HG03460 (cell line): ENCODE data around the gene CBFA2T3.

Experiments used
- ATAC-seq: cut with Tn5 transposase; IDR thresholded peaks from one replicate; pipeline ENCODE4 v1.9.1; 2021; ENCODE audit not compliant: unreplicated experiment

CBFA2T3 gene

DNA sequence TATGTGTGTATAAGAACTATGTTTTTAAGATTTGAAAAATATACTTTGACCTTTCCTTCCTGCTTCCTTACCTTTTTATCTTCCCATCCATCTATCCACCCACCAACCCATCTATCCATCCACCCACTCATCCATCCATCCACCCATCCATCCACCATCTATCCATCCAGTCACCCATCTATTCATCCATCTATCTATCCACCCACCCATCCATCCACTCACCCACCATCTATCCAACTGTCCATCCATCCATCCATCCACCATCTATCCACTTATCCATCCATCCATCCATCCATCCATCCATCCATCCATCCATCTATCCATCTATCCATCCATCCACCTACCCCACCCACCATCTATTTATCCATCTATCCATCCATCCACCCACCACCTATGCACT lies 12.4 kb downstream of the CBFA2T3 start:
- ATAC-seq = no peak

DNA sequence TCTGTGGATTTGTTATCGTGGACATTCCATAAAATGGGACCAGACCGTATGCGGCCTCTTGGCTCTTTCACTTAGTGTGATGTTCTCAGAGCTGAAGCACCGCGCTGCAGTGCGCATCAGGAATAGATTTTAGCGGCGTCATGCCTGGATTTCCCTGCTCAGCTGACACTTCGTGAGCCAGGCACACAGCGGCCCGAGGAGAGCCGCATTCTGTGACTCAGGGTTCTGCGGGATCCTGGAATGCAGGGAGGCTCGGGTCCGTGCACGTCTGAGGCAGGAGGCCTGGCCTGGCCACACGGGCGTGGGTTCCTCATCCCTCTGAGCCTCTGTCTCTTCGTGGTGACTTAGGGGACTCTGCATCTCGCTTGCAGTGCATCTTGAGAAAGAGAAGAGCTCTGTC lies 13.4 kb downstream of the CBFA2T3 start:
- ATAC-seq = no peak

DNA sequence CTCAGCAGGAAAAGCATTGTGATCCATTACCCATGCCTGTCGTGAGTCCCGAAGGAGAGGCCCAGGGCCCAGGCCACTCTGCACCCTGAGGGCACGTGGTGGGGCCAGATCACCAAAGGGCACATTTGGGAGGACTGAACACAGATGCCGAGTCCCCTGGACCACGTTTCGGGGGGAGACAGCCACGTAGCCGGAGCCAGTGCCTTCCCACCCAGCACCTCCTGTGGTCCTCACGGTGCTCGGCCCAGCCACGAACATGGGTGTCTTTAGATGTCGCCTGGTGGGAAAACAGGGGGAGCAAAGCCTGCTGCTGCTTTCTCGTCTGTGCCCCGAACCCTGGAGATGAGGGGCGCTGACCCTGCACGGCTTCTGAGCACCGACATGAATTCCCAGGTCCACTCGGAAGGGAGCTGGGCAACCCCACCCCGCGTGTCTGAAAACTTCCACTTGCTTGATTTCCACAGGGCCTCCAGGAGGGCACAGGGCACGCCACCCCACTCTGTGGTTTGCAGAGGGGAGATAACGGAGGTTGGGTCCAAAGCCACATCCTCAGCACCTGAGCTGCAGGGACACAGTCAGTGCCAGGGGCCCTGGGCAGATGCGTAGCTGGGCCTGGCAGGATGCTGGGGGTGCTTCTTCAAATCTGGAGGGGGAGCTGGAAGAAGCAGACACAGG lies 14.4 kb downstream of the CBFA2T3 start:
- ATAC-seq = no peak

DNA sequence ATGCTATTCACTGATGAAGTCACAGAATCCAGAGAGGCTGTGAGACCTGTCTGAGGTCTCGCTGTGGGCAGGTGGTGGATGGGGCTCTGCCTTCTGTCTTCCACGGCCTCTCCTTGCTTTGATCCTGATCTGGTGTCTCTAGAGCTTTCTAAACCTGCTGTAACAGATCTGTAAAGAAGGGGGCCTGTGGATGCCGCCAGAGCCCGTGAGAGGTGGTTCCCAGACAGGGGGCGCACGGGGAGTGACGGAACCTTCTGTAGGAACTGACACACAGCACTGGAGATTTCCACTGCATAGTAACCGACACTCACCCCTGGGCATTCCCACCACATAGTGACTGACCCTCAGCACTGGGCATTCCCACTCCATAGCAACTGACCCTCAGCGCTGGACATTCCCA lies 16.0 kb downstream of the CBFA2T3 start:
- ATAC-seq = no peak

DNA sequence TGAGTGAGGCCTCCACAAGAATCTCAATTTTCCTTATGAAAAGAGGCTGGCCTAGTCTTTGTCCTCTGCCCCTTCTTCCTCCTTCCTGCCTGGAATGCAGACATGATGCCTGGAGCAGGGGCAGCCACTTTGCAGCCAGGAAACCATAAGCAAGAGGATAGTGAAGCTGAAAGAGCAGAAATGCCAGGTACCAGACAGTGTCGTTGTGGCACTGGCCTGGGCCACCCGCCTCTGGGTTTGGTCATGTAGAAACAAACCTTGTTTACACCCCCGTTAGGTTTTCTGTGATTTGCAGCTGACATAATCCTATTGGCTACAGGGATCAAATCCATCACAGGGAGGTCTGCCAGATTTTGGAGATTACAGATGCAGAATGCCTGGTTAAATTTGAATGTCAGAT lies 16.5 kb downstream of the CBFA2T3 start:
- ATAC-seq = no peak

DNA sequence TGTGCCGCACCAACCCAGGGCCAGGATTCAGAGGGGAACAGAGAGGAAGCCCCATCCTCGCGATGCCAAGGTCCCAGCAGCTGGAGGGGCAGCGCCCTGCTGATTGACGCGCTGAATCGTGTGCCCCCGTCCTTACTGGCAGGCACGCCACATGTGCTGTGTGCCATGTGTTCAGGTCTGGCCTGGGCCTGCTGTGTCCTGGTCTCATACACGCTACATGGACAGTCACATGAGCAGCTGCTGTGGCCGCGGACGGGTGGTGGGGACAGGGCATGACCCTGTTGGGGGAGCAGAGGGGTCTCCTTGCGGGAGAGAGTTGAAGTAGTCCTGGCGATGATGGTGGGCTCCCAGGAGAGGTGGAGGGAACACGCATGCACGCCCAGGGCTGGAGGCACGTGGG lies 18.0 kb downstream of the CBFA2T3 start:
- no peak for ATAC-seq

DNA sequence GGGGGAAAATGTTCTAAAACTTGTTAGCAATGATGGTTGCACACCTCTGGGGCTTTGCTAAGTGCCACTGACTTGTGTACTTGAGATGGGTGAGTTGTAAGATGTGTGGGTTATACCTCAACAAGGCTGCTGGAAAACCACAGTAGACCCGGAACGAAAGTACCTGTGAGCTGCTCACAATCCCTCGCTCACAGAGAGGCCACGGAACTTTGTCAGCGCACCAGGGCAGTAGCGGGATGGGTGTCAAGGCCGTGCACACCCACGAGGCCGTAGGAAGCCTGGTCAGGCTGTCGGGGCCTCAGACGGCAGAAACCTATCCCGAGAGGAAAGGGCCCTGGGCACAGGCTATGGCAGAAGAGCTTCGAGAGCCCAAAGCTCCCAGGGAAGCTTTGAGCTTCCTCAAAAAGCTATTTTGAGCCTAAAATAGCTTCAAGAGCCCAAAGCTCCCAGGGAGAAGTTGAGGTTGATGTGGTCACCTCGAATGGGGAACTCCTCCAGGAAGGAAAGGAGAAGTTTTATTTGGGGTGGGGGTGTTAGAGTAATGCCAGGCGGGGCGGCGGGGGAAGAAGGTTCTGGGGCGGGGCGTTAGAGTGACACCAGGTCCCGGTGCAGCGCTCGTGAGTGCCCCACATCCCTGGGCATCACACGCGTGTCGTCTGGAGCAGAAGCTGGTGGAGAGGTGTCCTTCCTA lies 19.0 kb downstream of the CBFA2T3 start:
- ATAC-seq = no peak

DNA sequence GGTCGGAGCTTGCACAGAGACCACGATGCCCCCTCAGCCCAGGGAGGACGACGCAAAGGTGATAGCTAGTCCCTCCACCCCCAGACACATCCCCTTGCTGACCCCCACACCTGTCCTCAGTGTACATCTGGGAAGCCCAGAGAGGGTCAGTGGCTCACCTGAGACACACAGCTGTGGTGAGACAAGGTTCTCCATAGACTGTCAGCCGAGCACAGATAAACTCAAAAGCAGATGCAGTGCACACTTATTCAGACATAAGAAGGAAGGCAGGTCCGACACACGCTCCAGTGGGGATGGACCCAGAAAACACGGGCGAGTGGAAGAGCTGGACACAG lies 19.6 kb downstream of the CBFA2T3 start:
- ATAC-seq = no peak

DNA sequence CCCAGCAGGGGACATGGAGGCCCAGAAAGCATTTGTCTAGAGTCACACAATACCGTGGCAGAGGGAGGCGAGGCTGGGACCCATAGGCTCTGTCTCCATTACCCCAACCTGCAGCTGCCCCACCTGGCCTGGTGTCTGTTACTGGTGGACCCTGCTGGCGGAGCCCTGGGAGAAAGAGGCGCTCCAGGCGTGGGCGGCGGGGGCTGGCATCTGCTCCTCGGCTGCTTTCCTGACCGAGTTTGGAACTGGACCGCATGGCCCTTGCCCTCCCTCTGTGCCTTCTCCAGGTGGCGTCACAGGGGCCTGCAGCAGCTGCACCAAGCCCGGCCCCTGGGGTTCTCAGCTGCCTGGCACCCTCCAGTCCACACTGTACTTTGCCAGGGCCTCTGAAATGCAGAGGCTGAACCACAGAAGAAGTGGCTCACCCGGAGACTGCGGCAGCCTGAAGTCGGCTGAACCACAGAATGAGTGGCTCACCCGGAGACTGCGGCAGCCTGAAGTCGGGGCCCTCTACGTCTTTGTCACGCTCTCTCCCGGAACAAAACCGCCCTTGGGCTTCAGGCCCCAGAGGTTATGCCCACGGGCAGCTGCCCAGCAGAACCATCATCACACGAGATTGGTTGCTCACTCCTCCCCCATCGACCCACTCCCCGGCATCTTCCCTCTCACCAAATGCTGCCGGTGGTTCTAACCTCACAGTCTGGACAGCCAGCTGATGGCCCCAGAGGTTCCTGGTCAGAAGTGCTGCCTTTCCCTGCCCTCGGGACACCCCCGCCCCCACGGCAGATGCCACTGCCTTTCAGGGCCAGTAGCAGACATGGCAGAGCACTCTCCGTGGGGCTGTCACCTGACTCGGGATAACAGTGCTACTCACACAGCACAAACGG lies 20.2 kb downstream of the CBFA2T3 start:
- no peak for ATAC-seq

DNA sequence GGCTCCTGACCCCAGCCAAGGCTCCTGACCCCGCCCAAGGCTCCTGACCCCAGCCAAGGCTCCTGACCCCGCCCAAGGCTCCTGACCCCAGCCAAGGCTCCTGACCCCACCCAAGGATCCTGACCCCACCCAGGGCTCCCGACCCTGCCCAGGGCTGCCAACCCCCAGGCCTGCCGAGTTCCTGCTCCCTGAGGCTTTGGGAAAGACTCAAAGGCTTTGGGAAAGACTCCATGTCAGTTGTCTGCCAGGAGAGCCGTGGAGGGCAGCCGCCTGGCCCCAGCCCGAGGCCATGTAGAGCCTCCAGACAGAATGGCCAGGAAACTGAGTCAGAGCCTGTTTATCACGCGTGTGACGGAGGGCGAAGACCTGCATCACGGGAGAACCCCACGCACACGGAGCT lies 21.1 kb downstream of the CBFA2T3 start:
- no peak for ATAC-seq

DNA sequence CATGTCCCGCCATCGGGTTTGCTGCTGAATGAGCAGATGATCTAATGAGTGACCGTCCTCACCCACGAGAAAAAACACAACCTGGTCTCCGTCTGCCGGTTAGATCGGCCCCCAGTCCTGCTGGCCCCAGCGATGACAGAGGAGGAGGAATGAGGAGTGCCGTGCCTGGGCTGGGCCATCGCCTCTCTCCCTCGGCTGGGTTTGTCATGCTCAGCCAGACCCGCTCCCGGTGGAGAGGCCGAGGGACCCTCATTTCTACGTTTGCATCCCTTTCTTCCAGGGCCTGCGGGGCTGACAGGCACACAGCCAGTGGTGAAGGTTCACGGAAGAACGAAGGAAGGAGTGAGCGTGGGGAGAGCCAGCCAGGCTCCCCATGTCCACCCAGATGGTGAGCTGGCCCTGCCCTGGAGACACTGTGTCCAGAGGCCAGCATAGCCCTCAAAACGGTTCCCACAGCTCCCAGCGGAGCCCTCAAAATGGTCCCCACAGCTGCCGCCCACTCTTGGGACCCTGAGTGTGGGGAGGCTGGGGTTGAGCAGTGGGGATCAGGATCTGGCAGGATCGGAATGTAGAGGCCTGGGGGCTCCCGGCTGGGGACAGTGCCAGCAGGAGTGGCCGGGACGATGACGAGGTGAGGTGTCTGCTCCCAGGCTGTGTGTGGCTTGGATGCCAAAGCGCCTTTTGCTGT lies 23.9 kb downstream of the CBFA2T3 start:
- no peak for ATAC-seq

DNA sequence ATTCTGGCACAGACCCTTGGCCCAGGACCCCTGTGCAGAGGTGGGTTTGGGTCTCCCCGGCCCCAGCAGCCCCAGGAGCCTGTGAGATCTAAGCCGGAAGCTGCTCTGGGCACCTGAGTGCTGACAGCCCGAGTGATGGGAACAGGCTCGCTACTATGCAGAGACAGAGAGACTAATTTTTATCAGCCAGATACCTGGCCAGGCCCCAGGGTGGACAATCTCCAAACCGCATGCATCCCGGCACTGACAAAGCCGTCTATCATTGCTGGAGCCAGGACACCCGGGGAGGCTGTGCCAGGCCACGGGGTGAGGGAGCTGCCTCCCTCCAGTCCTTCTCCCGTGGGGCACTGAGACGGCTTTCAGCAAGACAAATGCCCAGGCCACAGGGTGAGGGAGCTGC lies 25.0 kb downstream of the CBFA2T3 start:
- ATAC-seq = no peak

DNA sequence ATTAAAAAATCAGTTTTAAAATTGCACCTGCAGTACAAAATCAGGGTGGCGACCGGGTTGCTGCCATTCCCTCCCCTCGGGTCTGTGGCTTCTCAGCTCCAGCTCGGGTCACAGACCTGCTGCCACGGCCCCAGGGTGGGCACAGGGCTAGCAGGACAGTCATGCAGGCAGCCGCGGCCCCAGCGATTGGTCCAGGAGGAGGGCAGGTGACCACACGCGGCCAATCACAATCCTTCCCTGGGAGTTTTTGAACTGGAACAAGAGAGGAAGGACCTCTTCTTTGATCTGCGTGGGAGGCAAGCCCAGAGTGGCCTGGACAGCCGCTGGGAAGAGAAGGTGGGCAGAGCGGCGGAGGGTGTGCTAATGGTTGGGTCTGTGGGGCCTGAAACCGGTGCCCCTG lies 25.5 kb downstream of the CBFA2T3 start:
- no peak for ATAC-seq

DNA sequence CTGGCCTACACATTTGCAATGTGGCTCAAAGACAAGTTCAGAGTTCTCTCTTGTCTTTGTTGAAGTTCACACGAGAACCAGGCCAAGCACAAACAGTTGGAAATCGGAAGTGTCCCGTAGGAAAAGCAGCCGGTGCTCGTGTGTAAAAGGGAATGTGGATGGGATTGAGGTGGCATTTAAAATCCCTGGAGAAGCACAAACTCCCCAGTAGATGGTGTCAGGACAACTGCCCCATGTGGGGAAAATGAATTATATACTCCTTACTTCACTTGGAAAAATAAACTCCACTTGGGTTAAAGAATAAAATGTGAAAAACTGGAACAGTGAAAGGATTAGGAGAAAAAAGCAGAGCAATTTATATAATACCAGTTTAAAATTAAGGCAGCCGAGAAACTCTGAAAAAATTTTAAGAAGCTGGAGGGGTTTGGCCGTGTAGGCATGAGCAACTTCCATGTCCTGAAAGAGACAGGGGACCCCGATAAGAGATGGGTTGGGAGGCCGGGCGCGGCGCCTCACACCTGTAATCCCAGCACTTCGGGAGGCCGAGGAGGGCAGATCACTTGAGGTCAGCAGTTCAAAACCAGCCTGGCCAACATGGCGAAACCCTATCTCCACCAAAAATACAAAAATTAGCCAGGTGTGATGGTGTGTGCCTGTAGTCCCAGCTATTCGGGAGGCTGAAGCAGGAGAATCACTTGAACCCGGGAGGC lies 28.1 kb downstream of the CBFA2T3 start:
- no peak for ATAC-seq

DNA sequence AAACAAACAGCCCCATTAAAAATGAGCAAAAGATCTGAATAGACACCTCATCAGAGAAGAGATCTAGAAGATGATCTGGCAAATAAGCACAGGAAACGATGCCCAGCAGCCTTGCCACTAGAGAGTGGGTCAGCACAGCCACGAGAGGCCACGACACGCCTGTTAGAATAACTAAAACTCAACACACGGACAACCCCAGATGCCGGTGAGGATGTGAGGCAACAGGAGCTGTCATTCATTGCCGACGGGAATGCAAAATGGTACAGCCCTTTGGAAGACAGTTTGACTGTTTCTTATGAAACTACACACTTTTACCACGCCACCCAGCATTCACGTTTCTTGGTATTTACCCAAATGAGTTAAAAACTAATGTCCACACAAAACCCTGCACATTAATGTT lies 31.5 kb downstream of the CBFA2T3 start:
- no peak for ATAC-seq

DNA sequence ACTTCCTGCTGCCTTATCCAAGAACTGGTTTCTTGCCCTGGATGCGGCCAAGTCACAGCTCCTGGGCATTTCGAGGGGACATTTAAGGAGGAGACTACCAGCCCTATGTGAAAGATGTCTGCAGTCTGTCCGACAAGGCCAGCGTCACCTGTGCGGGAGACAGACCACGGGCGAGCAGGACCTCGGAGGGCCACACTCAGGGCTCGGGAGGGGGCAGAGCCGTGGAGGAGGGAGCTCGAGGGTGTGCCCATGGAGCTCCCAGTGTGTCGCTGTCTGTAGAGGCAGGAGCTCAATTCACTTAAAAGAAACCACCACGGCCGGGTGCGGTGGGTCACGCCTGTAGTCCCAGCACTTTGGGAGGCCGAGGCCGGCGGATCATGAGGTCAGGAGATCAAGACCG lies 33.3 kb downstream of the CBFA2T3 start:
- no peak for ATAC-seq

DNA sequence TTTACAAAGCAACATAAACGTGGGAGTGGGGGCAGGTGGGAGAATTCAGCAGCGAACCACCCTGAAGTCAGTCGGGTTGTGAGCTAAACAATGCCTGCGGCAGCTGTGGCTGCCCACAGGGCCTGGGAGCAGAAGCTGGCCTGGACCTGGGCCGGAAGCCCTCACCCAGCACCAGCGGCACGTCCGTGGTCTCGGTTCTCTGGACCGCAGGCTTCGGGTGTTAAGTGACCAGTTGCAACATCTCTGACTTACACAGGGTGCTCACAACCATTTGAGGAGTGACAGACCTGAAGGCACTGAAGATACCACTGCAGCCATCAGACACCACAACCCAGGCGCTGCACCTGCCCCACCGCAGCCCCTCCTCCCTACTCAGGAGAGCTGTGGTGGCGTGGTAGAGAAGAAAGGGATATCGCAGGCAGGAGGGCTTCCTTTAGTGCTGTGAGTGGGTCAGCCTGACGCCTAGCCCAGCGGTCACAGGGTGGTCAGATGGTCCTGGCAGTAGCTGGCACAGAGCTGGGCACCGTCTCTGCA lies 33.8 kb downstream of the CBFA2T3 start:
- no peak for ATAC-seq

DNA sequence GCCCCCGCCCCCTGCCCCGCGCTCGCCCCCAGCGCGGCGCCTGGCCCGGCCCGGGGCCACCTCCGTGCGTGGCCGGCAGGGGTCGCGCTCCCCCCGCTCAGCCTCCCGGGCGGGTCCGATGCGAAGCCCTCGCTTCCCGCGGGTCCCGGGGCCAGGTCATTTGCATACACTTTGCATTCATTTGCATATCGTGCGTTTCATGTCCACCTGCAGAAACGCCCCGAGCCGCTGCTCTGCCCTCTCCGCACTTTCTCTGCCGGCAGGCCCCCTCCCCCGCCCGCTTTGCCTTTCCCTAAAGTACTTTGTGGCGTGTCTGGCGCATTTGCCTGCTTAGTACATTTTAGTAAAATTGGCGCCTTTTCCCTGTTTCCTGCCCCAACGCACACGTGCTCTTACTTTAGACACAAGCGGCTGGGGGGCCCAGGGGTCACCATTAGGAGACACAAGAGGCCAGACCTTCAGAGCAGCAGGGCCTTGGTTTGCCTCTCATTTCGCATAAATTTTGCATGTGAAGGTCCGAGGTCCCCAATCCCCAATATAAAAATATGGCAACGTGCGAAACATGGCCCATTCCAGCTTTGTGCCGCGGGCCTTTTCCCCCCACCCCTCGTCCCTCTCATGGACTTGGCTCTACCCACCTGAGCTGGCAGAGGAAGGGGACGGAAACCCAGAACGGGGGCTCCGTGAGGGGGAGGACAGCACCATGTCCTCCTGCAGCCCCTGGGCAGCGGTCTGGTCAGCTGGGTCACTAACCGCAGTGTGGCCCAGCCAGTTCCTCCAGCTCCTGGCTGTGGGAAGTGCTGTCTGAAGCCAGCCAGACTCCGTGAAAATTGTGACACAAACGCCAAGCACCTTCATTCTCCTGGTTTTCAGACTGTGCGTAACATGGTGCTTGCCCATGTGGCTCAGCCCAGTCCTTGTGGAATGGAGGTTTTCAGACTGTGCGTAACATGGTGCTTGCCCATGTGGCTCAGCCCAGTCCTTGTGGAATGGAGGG lies 34.8 kb downstream of the CBFA2T3 start:
- peak; percentile 49 for ATAC-seq
